OCI-LY3 (cell line): ENCODE results near the gene CRYBA2.

Experiments used
- H2AFZ ChIP-seq: fragments of 200-600, 300-600 bp; shearing (Covaris generic); 2 replicates; pipeline ENCODE4 v1.6.0; 2014; ENCODE audit warnings: antibody characterized with exemption, low read depth, low read length
- H3K27ac ChIP-seq: fragments of 200-600, 300-600 bp; sonication (generic); 2 replicates; pipeline ENCODE4 v1.5.1; 2014; ENCODE audit warnings: mild to moderate bottlenecking, low read length, moderate library complexity, mixed read lengths
- H3K27me3 ChIP-seq: fragments of 200-600, 300-600 bp; sonication (generic); 2 replicates; pipeline ENCODE4 v1.6.1; 2014; ENCODE audit warnings: low read depth, low read length, mixed read lengths
- H3K36me3 ChIP-seq: fragments of 200-600, 300-600 bp; sonication (generic); replicated peaks from 2 replicates; pipeline ENCODE3; 2014; ENCODE audit warnings: low read depth, low read length, mixed read lengths
- H3K4me1 ChIP-seq: fragments of 300-600, 200-600 bp; sonication (generic); 2 replicates; pipeline ENCODE4 v1.6.1; 2014; ENCODE audit warnings: low read length, mixed read lengths
- H3K4me2 ChIP-seq: fragments of 200-600, 300-600 bp; sonication (generic); 2 replicates; pipeline ENCODE4 v1.6.1; 2014; ENCODE audit warnings: low read length, mixed read lengths
- H3K4me3 ChIP-seq: fragments of 300-600, 200-600 bp; sonication (generic); 2 replicates; pipeline ENCODE4 v1.5.1; 2014; ENCODE audit warnings: antibody characterized with exemption, mild to moderate bottlenecking, low read length, moderate library complexity
- H3K79me2 ChIP-seq: fragments of 300-600, 200-600 bp; shearing (Covaris generic); 2 replicates; pipeline ENCODE4 v1.6.1; 2014; ENCODE audit warnings: mild to moderate bottlenecking, low read length, mixed read lengths
- H3K9ac ChIP-seq: fragments of 300-600, 200-600 bp; shearing (Covaris generic); 2 replicates; pipeline ENCODE4 v1.6.0; 2014; ENCODE audit warnings: mild to moderate bottlenecking, low read length, moderate library complexity
- H3K9me3 ChIP-seq: fragments of 200-600, 300-600 bp; shearing (Covaris generic); 2 replicates; pipeline ENCODE4 v1.6.1; 2014; ENCODE audit warnings: low read length, mixed read lengths; ENCODE audit not compliant: insufficient read depth
- H4K20me1 ChIP-seq: fragments of 200-600, 300-600 bp; sonication (generic); 2 replicates; pipeline ENCODE4 v1.6.1; 2016; ENCODE audit warnings: low read length, mixed read lengths; ENCODE audit not compliant: insufficient read depth
- EZH2phosphoT487 ChIP-seq: fragments of 200-600 bp; shearing (Covaris generic); IDR thresholded peaks from 2 replicates; pipeline ENCODE4 v1.6.1; 2018; ENCODE audit warnings: antibody characterized with exemption, mixed run types, low read depth
- TF ChIP-seq, protein P1 (sequence below): fragments of 200-600, 300-600 bp; sonication (generic); IDR thresholded peaks from 2 replicates; pipeline ENCODE4 v1.5.1; 2014; ENCODE audit warnings: antibody characterized with exemption, low read length, low read depth

CRYBA2 gene

GRCh38 chr2:218985325-218986091 is 7.7 kb downstream of the CRYBA2 start:
- Histone ChIP-seq H3K27me3 (no peaks in the 10 kb centered on the region), H3K9ac (no peak overlapping the region), H3K4me1 (no peaks in the 10 kb centered on the region), H4K20me1 (no peaks in the 10 kb centered on the region), H3K27ac (no peak overlapping the region), H3K36me3 (no peaks in the 10 kb centered on the region), H3K4me2 (no peak overlapping the region), H3K79me2 (peaks cover 2% of the 10 kb centered on the region; the same call in 1 of the 2 replicates), H2AFZ (no peak overlapping the region), H3K4me3 (no peak overlapping the region), H3K9me3 (no peaks in the 10 kb centered on the region)
- TF ChIP-seq, protein P1, sequence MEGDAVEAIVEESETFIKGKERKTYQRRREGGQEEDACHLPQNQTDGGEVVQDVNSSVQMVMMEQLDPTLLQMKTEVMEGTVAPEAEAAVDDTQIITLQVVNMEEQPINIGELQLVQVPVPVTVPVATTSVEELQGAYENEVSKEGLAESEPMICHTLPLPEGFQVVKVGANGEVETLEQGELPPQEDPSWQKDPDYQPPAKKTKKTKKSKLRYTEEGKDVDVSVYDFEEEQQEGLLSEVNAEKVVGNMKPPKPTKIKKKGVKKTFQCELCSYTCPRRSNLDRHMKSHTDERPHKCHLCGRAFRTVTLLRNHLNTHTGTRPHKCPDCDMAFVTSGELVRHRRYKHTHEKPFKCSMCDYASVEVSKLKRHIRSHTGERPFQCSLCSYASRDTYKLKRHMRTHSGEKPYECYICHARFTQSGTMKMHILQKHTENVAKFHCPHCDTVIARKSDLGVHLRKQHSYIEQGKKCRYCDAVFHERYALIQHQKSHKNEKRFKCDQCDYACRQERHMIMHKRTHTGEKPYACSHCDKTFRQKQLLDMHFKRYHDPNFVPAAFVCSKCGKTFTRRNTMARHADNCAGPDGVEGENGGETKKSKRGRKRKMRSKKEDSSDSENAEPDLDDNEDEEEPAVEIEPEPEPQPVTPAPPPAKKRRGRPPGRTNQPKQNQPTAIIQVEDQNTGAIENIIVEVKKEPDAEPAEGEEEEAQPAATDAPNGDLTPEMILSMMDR = no peak
- TF ChIP-seq EZH2phosphoT487 = no peak

- Histone ChIP-seq H3K27me3 (no peaks in the 10 kb centered on the region), H4K20me1 (no peaks in the 10 kb centered on the region), H3K9ac (no peak within 1 kb of the TSS), H2AFZ (no peak within 1 kb of the TSS), H3K9me3 (no peaks in the 10 kb centered on the region), H3K4me1 (no peaks in the 10 kb centered on the region), H3K79me2 (peaks cover 2% of the 10 kb centered on the region; the same call in 1 of the 2 replicates), H3K27ac (no peak within 1 kb of the TSS), H3K4me3 (no peak within 1 kb of the TSS), H3K4me2 (no peak within 1 kb of the TSS), H3K36me3 (no peaks in the 10 kb centered on the region)
- TF ChIP-seq, protein P1 = no peak
- no peak for TF ChIP-seq EZH2phosphoT487
Observed at GRCh38 chr2:218985021-218985324, 8.2 kb downstream of the CRYBA2 start, which contains the start of gene FEV. TSS of gene FEV (minus strand) at chr2:218985184. CDS start at chr2:218985075, 109 bp downstream.

GRCh38 chr2:218984239-218985020 is 8.8 kb downstream of the CRYBA2 start:
- H3K4me3 ChIP-seq = no peak overlapping the region
- H3K4me2 ChIP-seq = no peak overlapping the region
- H3K27me3 ChIP-seq = no peaks in the 10 kb centered on the region
- H3K79me2 ChIP-seq = peaks cover 2% of the 10 kb centered on the region; the same call in 1 of the 2 replicates
- H2AFZ ChIP-seq = no peak overlapping the region
- no peak for TF ChIP-seq EZH2phosphoT487
- TF ChIP-seq, protein P1 = no peak
- H3K36me3 ChIP-seq = no peaks in the 10 kb centered on the region
- H3K27ac ChIP-seq = no peak overlapping the region
- H3K9me3 ChIP-seq = no peaks in the 10 kb centered on the region
- H3K4me1 ChIP-seq = peaks cover 3% of the 10 kb centered on the region
- H4K20me1 ChIP-seq = no peaks in the 10 kb centered on the region
- H3K9ac ChIP-seq = no peak overlapping the region

- Histone ChIP-seq H3K4me1 (peaks cover 5% of the 10 kb centered on the region), H3K27ac (no peak overlapping the region), H3K4me2 (no peak overlapping the region)
Observed at GRCh38 chr2:218983934-218984238, 9.3 kb downstream of the CRYBA2 start.

More at GRCh38 chr2:218983934-218984238, 9.3 kb downstream of the CRYBA2 start:
- Histone ChIP-seq H3K36me3 (no peaks in the 10 kb centered on the region), H3K9ac (no peak overlapping the region), H3K79me2 (peaks cover 2% of the 10 kb centered on the region; the same call in 1 of the 2 replicates), H3K9me3 (no peaks in the 10 kb centered on the region), H3K4me3 (no peak overlapping the region), H3K27me3 (no peaks in the 10 kb centered on the region), H2AFZ (no peak overlapping the region), H4K20me1 (no peaks in the 10 kb centered on the region)
- TF ChIP-seq, protein P1 = no peak
- TF ChIP-seq EZH2phosphoT487 = no peak
